ENCODE data around the gene SACS.

The SACS gene

GRCh38 chr13:23350009-23350408, 83.5 kb downstream of the SACS start:
- no peak for DNase-seq (ENCODE audit: low read depth)
- peaks cover 24% of the 10 kb centered on the region for H3K36me3 ChIP-seq (ENCODE audit: control insufficient read depth, insufficient read depth, low read length, severe bottlenecking)
- peak overlapping the region; percentile 21 for H3K9ac ChIP-seq (ENCODE audit: low read length)
- H3K9me3 ChIP-seq (ENCODE audit: control insufficient read depth, low read length): no peaks in the 10 kb centered on the region
- peaks cover 24% of the 10 kb centered on the region for H3K4me1 ChIP-seq (ENCODE audit: control insufficient read depth, insufficient read depth, low read length)
- H3K4me3 ChIP-seq (ENCODE audit: low read length): no peak overlapping the region
- H3K27me3 ChIP-seq (replicated peaks; ENCODE audit: control insufficient read depth, insufficient read depth, low read length): no peaks in the 10 kb centered on the region

GRCh38 chr13:23349161-23349897, 84.2 kb downstream of the SACS start:
- Histone ChIP-seq H3K9me3 (ENCODE audit: control insufficient read depth, low read length) (no peaks in the 10 kb centered on the region), H3K27me3 (replicated peaks; ENCODE audit: control insufficient read depth, insufficient read depth, low read length) (no peaks in the 10 kb centered on the region), H3K4me3 (ENCODE audit: low read length) (peak overlapping the region; percentile 18), H3K9ac (ENCODE audit: low read length) (peak overlapping the region; percentile 21), H3K36me3 (ENCODE audit: control insufficient read depth, insufficient read depth, low read length, severe bottlenecking) (peaks cover 17% of the 10 kb centered on the region), H3K4me1 (ENCODE audit: control insufficient read depth, insufficient read depth, low read length) (peaks cover 26% of the 10 kb centered on the region)
- DNase-seq (ENCODE audit: low read depth): peak; percentile 86

- peak; percentile 44 for DNase-seq (ENCODE audit: low read depth)
- H3K4me3 ChIP-seq (ENCODE audit: low read length): peak overlapping the region; percentile 18
- H3K4me1 ChIP-seq (ENCODE audit: control insufficient read depth, insufficient read depth, low read length): peaks cover 26% of the 10 kb centered on the region
- no peaks in the 10 kb centered on the region for H3K9me3 ChIP-seq (ENCODE audit: control insufficient read depth, low read length)
- H3K27me3 ChIP-seq (replicated peaks; ENCODE audit: control insufficient read depth, insufficient read depth, low read length): no peaks in the 10 kb centered on the region
- peaks cover 14% of the 10 kb centered on the region for H3K36me3 ChIP-seq (ENCODE audit: control insufficient read depth, insufficient read depth, low read length, severe bottlenecking)
- H3K9ac ChIP-seq (ENCODE audit: low read length): peak overlapping the region; percentile 10
Observed at GRCh38 chr13:23348262-23349127, 85.0 kb downstream of the SACS start.

- no peak overlapping the region for H3K9ac ChIP-seq (ENCODE audit: low read length)
- no peaks in the 10 kb centered on the region for H3K9me3 ChIP-seq (ENCODE audit: control insufficient read depth, low read length)
- no peaks in the 10 kb centered on the region for H3K27me3 ChIP-seq (replicated peaks; ENCODE audit: control insufficient read depth, insufficient read depth, low read length)
- no peak overlapping the region for H3K4me3 ChIP-seq (ENCODE audit: low read length)
- H3K36me3 ChIP-seq (ENCODE audit: control insufficient read depth, insufficient read depth, low read length, severe bottlenecking): peaks cover 9% of the 10 kb centered on the region
- peaks cover 26% of the 10 kb centered on the region for H3K4me1 ChIP-seq (ENCODE audit: control insufficient read depth, insufficient read depth, low read length)
- no peak for DNase-seq (ENCODE audit: low read depth)
Observed at GRCh38 chr13:23347601-23348000, 85.9 kb downstream of the SACS start.

- H3K9ac ChIP-seq (ENCODE audit: low read length): no peak overlapping the region
- H3K9me3 ChIP-seq (ENCODE audit: control insufficient read depth, low read length): no peaks in the 10 kb centered on the region
- DNase-seq (ENCODE audit: low read depth): no peak
- peaks cover 23% of the 10 kb centered on the region for H3K4me1 ChIP-seq (ENCODE audit: control insufficient read depth, insufficient read depth, low read length)
- no peak overlapping the region for H3K4me3 ChIP-seq (ENCODE audit: low read length)
- H3K27me3 ChIP-seq (replicated peaks; ENCODE audit: control insufficient read depth, insufficient read depth, low read length): no peaks in the 10 kb centered on the region
- peaks cover 23% of the 10 kb centered on the region for H3K36me3 ChIP-seq (ENCODE audit: control insufficient read depth, insufficient read depth, low read length, severe bottlenecking)
Observed at GRCh38 chr13:23344931-23345595, 88.4 kb downstream of the SACS start.

- H3K4me1 ChIP-seq (ENCODE audit: control insufficient read depth, insufficient read depth, low read length): peaks cover 3% of the 10 kb centered on the region
- H3K36me3 ChIP-seq (ENCODE audit: control insufficient read depth, insufficient read depth, low read length, severe bottlenecking): peaks cover 48% of the 10 kb centered on the region
- no peak overlapping the region for H3K9ac ChIP-seq (ENCODE audit: low read length)
- no peaks in the 10 kb centered on the region for H3K9me3 ChIP-seq (ENCODE audit: control insufficient read depth, low read length)
- H3K4me3 ChIP-seq (ENCODE audit: low read length): no peak overlapping the region
- no peak for DNase-seq (ENCODE audit: low read depth)
- H3K27me3 ChIP-seq (replicated peaks; ENCODE audit: control insufficient read depth, insufficient read depth, low read length): no peaks in the 10 kb centered on the region
Observed at GRCh38 chr13:23339225-23339624, 94.3 kb downstream of the SACS start.

- no peak for DNase-seq (ENCODE audit: low read depth)
- Histone ChIP-seq H3K36me3 (ENCODE audit: control insufficient read depth, insufficient read depth, low read length, severe bottlenecking) (peaks cover 14% of the 10 kb centered on the region), H3K4me1 (ENCODE audit: control insufficient read depth, insufficient read depth, low read length) (peaks cover 11% of the 10 kb centered on the region), H3K27me3 (replicated peaks; ENCODE audit: control insufficient read depth, insufficient read depth, low read length) (no peaks in the 10 kb centered on the region), H3K9ac (ENCODE audit: low read length) (no peak overlapping the region), H3K4me3 (ENCODE audit: low read length) (no peak overlapping the region), H3K9me3 (ENCODE audit: control insufficient read depth, low read length) (no peaks in the 10 kb centered on the region)
Observed at GRCh38 chr13:23330356-23330755, 103.1 kb downstream of the SACS start.

GRCh38 chr13:23325191-23325590, 108.3 kb downstream of the SACS start:
- no peak overlapping the region for H3K4me3 ChIP-seq (ENCODE audit: low read length)
- no peaks in the 10 kb centered on the region for H3K27me3 ChIP-seq (replicated peaks; ENCODE audit: control insufficient read depth, insufficient read depth, low read length)
- no peak overlapping the region for H3K9ac ChIP-seq (ENCODE audit: low read length)
- H3K9me3 ChIP-seq (ENCODE audit: control insufficient read depth, low read length): no peaks in the 10 kb centered on the region
- no peaks in the 10 kb centered on the region for H3K36me3 ChIP-seq (ENCODE audit: control insufficient read depth, insufficient read depth, low read length, severe bottlenecking)
- peaks cover 22% of the 10 kb centered on the region for H3K4me1 ChIP-seq (ENCODE audit: control insufficient read depth, insufficient read depth, low read length)
- no peak for DNase-seq (ENCODE audit: low read depth)

GRCh38 chr13:23323946-23324709, 109.4 kb downstream of the SACS start:
- no peaks in the 10 kb centered on the region for H3K27me3 ChIP-seq (replicated peaks; ENCODE audit: control insufficient read depth, insufficient read depth, low read length)
- peaks cover 33% of the 10 kb centered on the region for H3K4me1 ChIP-seq (ENCODE audit: control insufficient read depth, insufficient read depth, low read length)
- no peak for DNase-seq (ENCODE audit: low read depth)
- no peaks in the 10 kb centered on the region for H3K36me3 ChIP-seq (ENCODE audit: control insufficient read depth, insufficient read depth, low read length, severe bottlenecking)
- no peak overlapping the region for H3K9ac ChIP-seq (ENCODE audit: low read length)
- H3K4me3 ChIP-seq (ENCODE audit: low read length): no peak overlapping the region
- H3K9me3 ChIP-seq (ENCODE audit: control insufficient read depth, low read length): no peaks in the 10 kb centered on the region

- Histone ChIP-seq H3K9me3 (ENCODE audit: control insufficient read depth, low read length) (no peaks in the 10 kb centered on the region), H3K4me1 (ENCODE audit: control insufficient read depth, insufficient read depth, low read length) (peaks cover 36% of the 10 kb centered on the region), H3K9ac (ENCODE audit: low read length) (peak overlapping the region; percentile 75), H3K36me3 (ENCODE audit: control insufficient read depth, insufficient read depth, low read length, severe bottlenecking) (no peaks in the 10 kb centered on the region), H3K4me3 (ENCODE audit: low read length) (peak overlapping the region; percentile 78), H3K27me3 (replicated peaks; ENCODE audit: control insufficient read depth, insufficient read depth, low read length) (no peaks in the 10 kb centered on the region)
- DNase-seq (ENCODE audit: low read depth): no peak
Observed at GRCh38 chr13:23322353-23323336, 110.9 kb downstream of the SACS start.
